CD4-positive, alpha-beta T cell treated with Interleukin-17A for 4 hours (primary cell): ENCODE measurements around the gene MID1.

Experiments used
- DNase-seq: peaks from one replicate; pipeline ENCODE4 v3.0.0-alpha.2; 2020; ENCODE audit warnings: mixed read lengths

Gene MID1

GRCh38 chrX:10526451-10526850, 93.9 kb downstream of the MID1 start:
- no peak for DNase-seq

DNA sequence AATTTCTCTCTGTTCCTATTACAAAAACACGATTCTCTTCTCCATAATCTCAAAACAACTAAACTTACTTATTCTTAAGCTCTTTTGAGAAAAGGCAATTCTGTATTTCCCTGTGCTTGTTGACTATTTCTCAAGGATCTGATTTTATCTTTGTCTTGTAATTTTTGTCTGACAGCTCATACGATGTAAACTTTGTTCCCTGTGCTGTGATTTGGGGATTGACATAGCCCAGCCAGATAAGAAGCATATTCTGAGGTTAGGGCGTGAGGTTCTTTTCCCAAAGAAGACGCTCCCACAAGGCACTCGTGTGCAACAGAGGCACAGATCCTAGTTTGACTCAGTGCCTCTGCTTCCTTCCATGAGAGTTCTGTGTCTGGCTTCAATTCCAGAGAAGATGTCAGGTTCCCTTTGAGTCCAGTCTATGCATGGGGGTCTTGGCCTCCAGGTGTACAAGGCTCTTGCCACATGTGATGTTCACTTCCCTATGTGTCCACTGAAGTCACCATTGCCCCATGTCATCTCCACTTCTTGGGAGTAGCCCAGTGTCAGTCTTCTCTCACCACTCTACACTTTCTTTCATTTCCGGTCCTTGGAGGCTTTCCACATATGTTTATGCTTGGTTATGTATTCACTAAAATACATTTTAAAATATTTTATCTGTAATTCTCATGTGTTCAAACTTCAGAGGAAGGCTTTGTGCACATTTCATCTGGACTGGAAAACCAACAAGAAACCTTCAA, 94.8 kb downstream of the MID1 start:
- DNase-seq, result no peak

DNA sequence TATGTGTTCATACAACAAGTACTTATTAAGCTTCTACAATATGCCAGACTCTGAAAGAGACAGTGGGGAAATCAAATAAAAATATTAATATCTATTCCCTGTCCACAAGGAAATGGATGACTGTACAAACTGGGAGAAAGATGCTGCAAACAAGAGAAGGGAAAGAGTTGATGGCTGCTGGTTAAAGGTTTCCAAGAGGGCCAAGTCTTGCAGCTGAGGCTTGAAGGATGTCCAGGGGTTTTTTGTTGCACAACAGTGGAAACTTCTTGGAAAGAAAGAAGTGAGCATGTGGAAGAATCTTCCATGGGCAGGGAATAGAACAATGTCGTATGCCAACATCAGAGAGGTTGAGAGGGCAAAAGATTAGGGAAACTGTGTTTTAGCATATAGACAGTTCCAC, 95.8 kb downstream of the MID1 start:
- DNase-seq, result no peak

DNA sequence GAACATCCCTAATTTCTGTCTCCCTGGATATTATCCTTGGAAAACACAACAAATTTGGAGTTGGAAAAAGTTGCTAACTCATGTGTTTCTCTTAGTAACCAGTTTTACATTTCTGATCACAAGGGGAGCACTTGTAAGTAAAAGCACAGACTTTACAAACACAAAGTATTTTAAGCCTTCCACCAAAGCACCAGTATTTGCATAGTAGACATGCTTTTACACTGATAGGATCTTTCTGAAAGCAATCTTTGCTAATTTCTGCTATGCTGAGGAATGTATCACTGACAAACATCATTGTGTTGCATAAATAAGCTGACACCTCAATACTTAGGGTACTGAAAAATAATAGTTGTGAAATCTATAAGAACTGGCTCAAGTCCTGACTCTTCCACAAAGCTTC, 100.6 kb downstream of the MID1 start:
- DNase-seq, result no peak

GRCh38 chrX:10519278-10519677, 101.1 kb downstream of the MID1 start:
- DNase-seq, result no peak

DNA sequence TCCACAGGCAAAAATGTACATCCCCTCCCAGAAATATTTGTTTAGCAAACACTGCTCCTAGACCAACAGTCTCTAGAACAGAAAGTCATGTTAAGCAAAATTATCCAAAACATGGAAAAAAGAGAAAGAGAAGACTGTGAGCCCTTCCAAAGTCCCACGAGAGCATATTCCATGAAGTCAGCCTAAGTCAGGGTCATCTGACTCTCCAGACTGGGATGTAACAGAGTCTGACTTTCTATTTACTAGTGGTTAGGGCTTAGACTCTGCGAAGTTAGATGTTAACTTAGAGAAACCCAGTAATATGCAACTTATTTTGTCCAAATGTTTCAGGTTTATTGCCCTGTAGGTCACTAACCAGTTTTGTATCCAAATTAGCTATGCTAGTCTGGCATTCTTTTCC, 102.3 kb downstream of the MID1 start:
- DNase-seq, result no peak

DNA sequence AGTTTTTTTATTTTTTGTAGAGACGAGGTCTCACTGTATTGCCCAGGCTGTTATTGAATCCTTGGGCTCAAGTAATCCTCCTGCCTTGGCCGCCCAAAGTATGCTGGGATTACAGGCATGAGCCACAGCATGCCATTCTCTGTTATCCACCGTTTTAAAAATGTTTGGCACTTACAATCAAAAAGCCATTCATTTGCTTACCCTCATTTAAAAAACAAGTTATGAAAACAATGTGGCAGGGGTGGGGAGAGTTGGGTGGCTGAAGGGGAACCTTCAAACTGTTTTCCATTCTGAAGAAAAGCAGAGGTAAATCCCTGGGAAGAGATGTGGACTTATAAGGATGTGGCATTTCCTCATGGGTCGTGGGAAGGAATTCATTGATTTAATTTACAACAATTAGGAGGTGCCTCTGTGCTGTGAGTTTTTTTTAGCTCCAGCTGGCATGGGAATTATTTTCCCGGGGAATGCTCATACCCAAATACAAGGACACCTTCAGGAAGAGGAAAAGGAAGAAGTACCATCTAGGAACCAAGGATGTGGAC, 103.5 kb downstream of the MID1 start:
- no peak for DNase-seq

DNA sequence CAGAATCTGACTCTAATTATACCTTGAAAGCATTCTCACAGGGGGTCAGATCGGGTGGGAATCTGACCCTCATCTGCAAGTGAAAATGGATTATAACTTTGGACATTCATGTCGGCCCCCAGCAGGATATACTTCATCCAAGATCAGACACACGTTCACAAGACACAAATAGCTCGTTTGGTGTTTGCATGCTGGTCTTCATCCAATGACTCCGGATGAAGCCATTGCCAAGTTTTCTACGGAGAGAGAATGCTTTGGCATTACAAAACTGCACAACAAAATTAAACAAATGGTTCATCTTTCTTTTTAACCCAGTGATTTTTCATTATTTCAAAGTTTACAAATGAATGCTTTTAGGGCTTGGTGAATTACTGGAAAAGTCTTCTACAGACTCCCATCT, 105.5 kb downstream of the MID1 start:
- no peak for DNase-seq

DNA sequence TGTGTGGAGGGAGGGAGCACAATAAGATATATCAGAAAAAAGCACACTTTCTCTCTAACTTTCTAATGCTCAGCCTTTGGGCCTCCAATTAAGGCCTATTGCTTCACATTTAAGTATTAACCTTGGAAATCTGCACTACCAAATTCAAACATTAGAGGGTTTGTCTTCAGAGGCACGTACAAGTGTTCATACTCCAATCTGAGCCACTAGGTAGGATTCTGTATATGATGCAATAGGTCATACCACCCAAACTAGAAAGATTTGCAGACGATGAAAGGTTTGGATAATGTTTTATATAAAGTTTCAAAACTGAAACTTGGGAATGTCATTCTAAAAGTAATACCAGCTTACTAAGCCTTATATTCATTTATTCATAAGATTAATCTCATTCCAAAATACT, 106.4 kb downstream of the MID1 start:
- DNase-seq, result no peak

GRCh38 chrX:10512741-10513140, 107.6 kb downstream of the MID1 start:
- no peak for DNase-seq

DNA sequence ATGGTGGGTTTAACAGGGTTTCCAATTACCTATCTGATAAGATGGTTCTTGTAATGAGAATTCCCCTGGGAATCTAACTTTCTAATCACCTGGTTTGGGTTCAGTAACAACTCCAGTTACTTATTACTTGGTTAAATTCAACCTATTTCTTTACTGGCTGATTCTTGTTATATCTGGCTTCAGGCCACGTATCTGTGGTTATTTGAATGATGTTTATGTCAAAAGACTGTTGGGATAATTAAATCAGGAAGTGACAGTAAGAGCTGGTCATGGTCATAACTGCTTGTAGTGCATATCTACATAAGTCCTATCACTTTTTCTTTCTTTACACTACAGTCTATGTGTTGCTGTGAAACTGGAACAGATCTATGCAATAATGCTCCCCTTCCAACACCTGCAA, 108.1 kb downstream of the MID1 start:
- no peak for DNase-seq

- DNase-seq, result no peak
Measured at GRCh38 chrX:10509397-10509796, 111.0 kb downstream of the MID1 start.

DNA sequence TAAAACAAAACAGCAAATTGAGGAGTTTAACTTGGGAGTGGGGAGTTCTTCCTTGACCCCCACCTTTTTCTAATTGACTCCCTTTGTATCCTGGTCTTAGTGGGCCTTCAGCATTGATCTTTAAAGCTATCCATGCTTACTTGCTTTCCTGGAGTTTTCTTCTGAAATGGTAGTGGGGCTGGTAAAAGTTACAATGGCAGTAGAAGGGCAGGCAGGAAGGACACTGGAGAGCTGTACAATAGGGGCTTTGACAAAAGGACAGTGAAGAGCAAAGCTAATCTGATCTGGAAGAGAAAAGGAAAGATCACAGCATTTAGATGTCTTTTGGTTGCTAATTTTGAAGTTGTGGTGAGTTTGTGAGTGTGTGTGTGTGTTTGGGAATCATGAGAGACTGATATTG, 111.5 kb downstream of the MID1 start:
- no peak for DNase-seq

DNA sequence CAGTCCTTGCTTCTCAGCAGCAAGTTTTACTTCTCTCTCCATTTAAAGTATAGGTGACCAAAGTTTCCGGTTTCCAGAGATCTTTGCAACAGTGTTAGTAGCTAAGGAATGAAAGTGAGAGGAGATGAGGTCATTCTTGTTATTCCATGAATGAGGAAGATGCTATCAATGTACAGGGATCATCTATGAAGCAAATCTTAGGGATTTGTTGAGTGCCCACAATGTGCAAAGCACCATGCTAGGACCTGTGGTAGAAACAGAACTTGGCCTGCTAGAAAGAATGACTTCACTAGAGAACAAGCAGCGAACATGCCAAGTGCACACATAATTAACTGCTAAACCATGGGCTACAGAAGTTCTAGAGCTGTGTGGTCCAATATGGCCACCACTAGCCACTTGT, 112.5 kb downstream of the MID1 start:
- no peak for DNase-seq

DNA sequence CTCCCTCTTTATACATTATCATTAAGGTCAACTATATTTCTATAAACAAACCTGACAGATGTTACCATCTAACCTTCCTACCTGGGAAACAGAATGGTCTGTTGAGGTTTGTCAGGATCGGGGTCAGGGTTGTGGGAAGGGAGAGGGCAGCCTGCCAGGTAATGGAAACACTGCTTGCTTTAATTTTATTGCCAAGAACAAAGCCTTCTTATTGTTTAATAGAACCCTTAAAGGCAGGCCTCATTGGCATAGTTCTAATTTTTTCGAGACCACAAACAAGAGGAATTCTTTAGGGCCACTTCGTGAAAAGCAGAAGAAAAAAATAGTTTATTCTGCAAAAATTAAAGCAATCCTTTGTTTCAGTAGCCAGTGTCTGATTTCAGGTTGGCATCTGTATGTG, 113.2 kb downstream of the MID1 start:
- no peak for DNase-seq

DNA sequence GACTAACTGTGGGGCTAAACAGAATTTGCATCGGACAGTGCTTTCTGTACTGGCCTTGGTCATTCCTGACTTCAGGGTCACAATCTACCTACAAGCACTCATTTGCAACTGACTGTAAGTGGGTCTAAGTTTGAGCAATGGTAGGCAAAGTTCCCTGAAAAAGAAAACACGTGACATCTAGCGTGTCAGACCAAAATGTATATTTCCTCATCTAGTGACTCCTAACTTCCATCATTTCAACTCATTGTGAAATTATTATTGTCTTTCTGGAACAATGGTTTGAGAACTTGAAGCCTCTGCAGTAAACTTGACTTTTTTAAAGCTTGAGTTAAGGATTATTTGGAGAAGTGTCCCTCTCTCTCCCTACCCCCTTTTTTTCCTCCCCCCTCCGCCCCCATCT, 113.6 kb downstream of the MID1 start:
- DNase-seq, result no peak

DNA sequence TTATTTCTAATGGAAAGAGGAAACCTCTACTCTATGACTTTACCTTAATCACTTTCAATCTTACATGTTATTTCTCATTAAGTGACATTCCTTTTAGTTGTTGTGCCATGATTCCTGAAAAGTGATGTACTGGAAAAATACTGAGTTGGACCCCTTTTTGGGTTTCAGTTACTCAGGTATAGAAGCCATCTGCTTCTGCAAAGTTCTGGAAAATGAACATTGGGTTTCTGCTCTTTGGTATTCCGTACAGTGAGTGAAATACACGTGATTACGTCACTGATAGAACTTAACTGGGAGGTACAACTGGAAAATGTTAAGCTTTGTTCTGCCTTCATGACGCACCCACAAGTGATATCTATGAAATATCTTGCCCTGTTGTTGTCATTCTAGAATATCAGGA, 114.7 kb downstream of the MID1 start:
- DNase-seq, result no peak

- DNase-seq, result no peak
Measured at GRCh38 chrX:10502961-10503360, 117.4 kb downstream of the MID1 start.

DNA sequence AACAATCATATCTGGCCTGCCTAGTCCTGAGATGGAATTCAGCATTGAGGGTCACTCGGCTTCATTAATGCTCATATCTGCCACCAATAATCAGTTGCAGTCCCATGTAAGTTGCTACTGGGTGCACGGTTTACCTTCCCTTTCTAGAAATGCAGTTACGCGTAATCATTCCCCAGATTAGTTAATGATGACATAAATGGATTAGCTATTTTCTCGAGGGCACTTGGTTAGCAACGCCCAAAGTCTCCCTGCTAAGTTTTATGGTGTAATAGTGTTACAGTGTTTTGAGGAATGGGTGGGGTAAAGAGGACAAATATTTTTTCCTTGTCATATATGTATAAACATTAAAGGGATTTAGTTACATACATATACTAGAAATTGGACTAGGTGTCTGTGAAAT, 118.8 kb downstream of the MID1 start:
- DNase-seq, result no peak

GRCh38 chrX:10496345-10496965, 123.9 kb downstream of the MID1 start:
- no peak for DNase-seq

DNA sequence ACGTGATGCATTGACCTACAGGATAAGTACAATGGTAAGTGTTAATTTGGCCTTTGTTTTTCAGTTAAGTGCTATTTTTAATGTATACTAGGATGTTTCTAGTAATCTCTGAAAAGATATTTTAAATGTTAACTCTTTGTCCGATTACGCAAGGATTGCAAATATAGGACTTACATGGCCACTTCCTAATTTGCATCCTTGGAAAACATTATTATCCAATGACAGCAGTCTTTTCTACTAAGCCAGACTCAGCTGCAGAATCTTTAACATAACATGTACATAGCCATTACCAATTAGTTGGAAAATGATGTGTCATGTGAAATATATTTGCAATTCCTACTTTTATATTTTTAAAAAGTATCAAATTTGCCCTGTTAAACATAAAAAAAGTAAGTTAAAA, 124.7 kb downstream of the MID1 start:
- DNase-seq, result no peak

DNA sequence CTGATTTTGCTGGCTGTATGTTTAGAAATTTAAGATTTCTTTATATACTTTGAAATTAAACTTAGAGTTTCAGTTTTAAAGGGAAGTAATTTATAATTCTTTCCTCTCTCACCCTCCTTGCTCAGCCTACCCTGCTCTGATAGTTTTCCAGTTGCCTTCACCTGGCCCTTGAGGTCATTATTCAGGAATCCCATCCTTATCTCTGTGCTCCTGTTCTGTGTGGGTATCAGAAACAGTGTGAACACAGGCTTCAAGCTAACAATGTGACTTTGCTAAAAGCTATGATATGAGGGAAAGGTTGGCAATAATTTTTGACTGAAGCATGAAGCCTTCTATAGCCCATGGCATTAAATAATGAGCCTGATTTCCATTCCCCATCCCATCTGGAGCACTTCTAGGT, 128.1 kb downstream of the MID1 start:
- no peak for DNase-seq

DNA sequence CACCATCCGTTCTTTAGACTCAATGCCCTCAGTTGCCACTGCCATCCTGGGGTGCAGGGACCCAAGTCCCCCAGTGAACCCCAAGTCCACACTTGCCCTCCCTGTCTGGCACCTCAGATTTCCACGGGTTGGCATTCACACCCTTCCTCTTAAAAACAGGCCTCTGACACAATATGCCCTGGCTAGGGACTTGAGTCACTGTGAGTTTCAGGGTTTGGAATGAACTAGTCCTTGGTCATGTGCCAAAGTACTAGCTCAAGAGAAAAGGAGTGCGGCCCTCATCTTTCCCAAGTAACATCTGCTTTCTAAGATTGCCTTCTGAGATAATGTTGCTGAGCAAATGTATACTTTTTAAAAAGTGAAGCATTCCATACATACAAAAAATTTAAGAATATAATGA, 134.0 kb downstream of the MID1 start:
- DNase-seq, result no peak

- no peak for DNase-seq
Measured at GRCh38 chrX:10485326-10485725, 135.1 kb downstream of the MID1 start.
